ENCODE measurements around the gene KIAA0586. TPM values are rescaled to one million over a fixed set of nuclear protein-coding genes. Genes with fewer than 3 reads are reported as not detected.

KIAA0586 gene
- total RNA-seq, 1 experiment from 2014 or later, result 25.7 TPM

DNA sequence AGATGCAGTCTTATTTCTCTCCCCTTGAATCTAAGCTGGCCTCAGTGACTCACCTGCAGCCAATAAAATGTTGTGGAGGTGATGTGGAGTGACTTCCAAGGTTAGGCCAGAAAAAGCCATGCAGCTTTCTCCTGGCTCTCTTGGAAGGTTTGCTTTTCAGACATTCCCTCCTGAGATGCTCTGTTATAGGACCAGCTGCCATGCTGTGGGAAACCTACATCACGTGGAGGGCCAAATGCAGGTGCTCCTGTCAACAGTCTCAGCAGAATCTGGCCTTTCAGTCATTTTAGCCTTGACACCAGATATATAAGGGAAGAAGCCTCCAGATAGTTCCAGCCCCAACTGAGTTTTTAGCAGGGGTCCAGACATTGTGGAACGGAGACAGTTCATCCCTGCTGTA, 172.2 kb downstream of the KIAA0586 start:
- TF ChIP-seq SIN3A (IDR thresholded peaks at IDR 0.05; ENCODE audit: low read depth), result no peak
- no peak for TF ChIP-seq CBX3 (IDR thresholded peaks at IDR 0.05; ENCODE audit: low read depth)
- TF ChIP-seq SRF (IDR thresholded peaks at IDR 0.05; ENCODE audit: low read depth), result no peak
- TF ChIP-seq MAX (IDR thresholded peaks at IDR 0.05), result no peak
- TF ChIP-seq CEBPB (IDR thresholded peaks at IDR 0.05; ENCODE audit: low read depth), result no peak
- no peak for TF ChIP-seq REST (IDR thresholded peaks at IDR 0.05; ENCODE audit: low read depth)
- TF ChIP-seq POLR2AphosphoS5 (IDR thresholded peaks at IDR 0.05; ENCODE audit: low read depth, low read length), result no peak
- TF ChIP-seq FOSL1 (IDR thresholded peaks at IDR 0.05; ENCODE audit: low read depth), result no peak
- no peak for TF ChIP-seq EGR1 (IDR thresholded peaks at IDR 0.05; ENCODE audit: low read depth)
- TF ChIP-seq EZH2 (IDR thresholded peaks at IDR 0.05), result no peak
- TF ChIP-seq YY1 (IDR thresholded peaks at IDR 0.05; ENCODE audit: extremely low read depth, insufficient replicate concordance, low read depth, low read length), result no peak
- TF ChIP-seq, protein P1, sequence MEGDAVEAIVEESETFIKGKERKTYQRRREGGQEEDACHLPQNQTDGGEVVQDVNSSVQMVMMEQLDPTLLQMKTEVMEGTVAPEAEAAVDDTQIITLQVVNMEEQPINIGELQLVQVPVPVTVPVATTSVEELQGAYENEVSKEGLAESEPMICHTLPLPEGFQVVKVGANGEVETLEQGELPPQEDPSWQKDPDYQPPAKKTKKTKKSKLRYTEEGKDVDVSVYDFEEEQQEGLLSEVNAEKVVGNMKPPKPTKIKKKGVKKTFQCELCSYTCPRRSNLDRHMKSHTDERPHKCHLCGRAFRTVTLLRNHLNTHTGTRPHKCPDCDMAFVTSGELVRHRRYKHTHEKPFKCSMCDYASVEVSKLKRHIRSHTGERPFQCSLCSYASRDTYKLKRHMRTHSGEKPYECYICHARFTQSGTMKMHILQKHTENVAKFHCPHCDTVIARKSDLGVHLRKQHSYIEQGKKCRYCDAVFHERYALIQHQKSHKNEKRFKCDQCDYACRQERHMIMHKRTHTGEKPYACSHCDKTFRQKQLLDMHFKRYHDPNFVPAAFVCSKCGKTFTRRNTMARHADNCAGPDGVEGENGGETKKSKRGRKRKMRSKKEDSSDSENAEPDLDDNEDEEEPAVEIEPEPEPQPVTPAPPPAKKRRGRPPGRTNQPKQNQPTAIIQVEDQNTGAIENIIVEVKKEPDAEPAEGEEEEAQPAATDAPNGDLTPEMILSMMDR (IDR thresholded peaks at IDR 0.05 in 2 of 3, conservative IDR thresholded peaks at IDR 0.05 in 1 of 3; ENCODE audit: borderline replicate concordance in 1 of 3, insufficient read depth in 1 of 3, low read depth in 2 of 3, low read length in 2 of 3), result no peak
- no peak for TF ChIP-seq ELF1 (IDR thresholded peaks at IDR 0.05; ENCODE audit: borderline replicate concordance, low read depth)
- TF ChIP-seq, protein P2, sequence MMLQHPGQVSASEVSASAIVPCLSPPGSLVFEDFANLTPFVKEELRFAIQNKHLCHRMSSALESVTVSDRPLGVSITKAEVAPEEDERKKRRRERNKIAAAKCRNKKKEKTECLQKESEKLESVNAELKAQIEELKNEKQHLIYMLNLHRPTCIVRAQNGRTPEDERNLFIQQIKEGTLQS (IDR thresholded peaks at IDR 0.05), result no peak
- TF ChIP-seq POLR2A (IDR thresholded peaks at IDR 0.05; ENCODE audit: borderline replicate concordance, extremely low read depth, insufficient read depth, insufficient read length), result no peak
- intact Hi-C loops (cut with micrococcal nuclease), result no loop called here
- no peak overlapping the region for H3K4me2 ChIP-seq (ENCODE audit: low read length)
- DNase-seq (ENCODE audit: low read depth, low spot score) (no peak), ATAC-seq (no peak)
- no peaks in the 10 kb centered on the region for H3K36me3 ChIP-seq (ENCODE audit: control insufficient read depth in 1 of 2, insufficient read depth in 2 of 2, low read length in 2 of 2)
- H3K4me1 ChIP-seq (ENCODE audit: control insufficient read depth in 1 of 2, insufficient read depth in 2 of 2, low read length in 2 of 2), result no peaks in the 10 kb centered on the region
- no peaks in the 10 kb centered on the region for H3K27me3 ChIP-seq (ENCODE audit: insufficient read depth, low read length)
- BruUV-seq (replicated peaks), result no TSS peak
- no peaks in the 10 kb centered on the region for H3K9me2 ChIP-seq (ENCODE audit: insufficient read depth)
- no peaks in the 10 kb centered on the region for H3K9me3 ChIP-seq (ENCODE audit: control insufficient read depth in 1 of 2, insufficient read depth in 1 of 2, low read depth in 1 of 2, low read length in 2 of 2)
- no peak overlapping the region for H3K9ac ChIP-seq (ENCODE audit: low read length)
- ChIA-PET POLR2A (no interaction called here), RAD21 (ENCODE audit: low non-redundant PET in 1 of 2, low total read pairs in 2 of 2, uncharacterized antibody in 2 of 2, unreplicated experiment in 2 of 2) (no interaction called here), CTCF (no interaction called here)
- no peak overlapping the region for H3K4me3 ChIP-seq (replicated peaks in 1 of 2; ENCODE audit: low read depth in 1 of 2, low read length in 2 of 2)
- no peaks in the 10 kb centered on the region for H3K79me2 ChIP-seq (ENCODE audit: insufficient read depth, low read length)
- H3K27ac ChIP-seq (ENCODE audit: low read depth, low read length), result no peak overlapping the region
- no peaks in the 10 kb centered on the region for H4K20me1 ChIP-seq (ENCODE audit: insufficient read depth)
- H2AFZ ChIP-seq (ENCODE audit: low read depth, low read length, poor library complexity, severe bottlenecking), result no peak overlapping the region

All from HCT116 (cell line).